CD14-positive monocyte (primary cell): Measurements from ENCODE around the gene EXD3. TPM values are rescaled to one million over a fixed set of nuclear protein-coding genes. Genes with fewer than 3 reads are reported as not detected.

Experiments
- DNase-seq, 3 donors: peaks; one replicate each; pipeline ENCODE4 v3.0.0-alpha.2; 2011 to 2022
- H2AFZ ChIP-seq: 2 replicates; pipeline ENCODE4 v1.6.0; 2012; ENCODE audit warnings: mild to moderate bottlenecking, low read depth, low read length, inconsistent platforms; ENCODE audit not compliant: insufficient read depth, poor library complexity, severe bottlenecking
- H3K27ac ChIP-seq, 2 donors: 1 replicate in 1 of 2; 2 replicates in 1 of 2; pipeline ENCODE4 v1.5.1; 2012 to 2013; ENCODE audit warnings: low read length in 2 of 2, control low read depth in 1 of 2, inconsistent platforms in 1 of 2, low read depth in 1 of 2, mild to moderate bottlenecking in 1 of 2
- H3K27me3 ChIP-seq, 2 donors: one replicate each; pipeline versions ENCODE4 v1.6.0 to v1.6.1; 2011 to 2013; ENCODE audit warnings: low read length in 2 of 2; ENCODE audit not compliant: control insufficient read depth in 2 of 2, insufficient read depth in 2 of 2
- H3K36me3 ChIP-seq, 2 donors: replicated peaks in 1 of 2; 1 replicate in 1 of 2; 2 replicates in 1 of 2; pipeline versions ENCODE4 v1.5.1 to v1.6.1; 2012 to 2013; ENCODE audit warnings: low read length in 2 of 2, control low read depth in 1 of 2, inconsistent platforms in 1 of 2, mild to moderate bottlenecking in 1 of 2; ENCODE audit not compliant: insufficient read depth in 2 of 2, control insufficient read depth in 1 of 2
- H3K4me1 ChIP-seq, 2 donors: 1 replicate in 1 of 2; 2 replicates in 1 of 2; pipeline versions ENCODE4 v1.5.1 to v1.6.1; 2012 to 2013; ENCODE audit warnings: low read length in 2 of 2, control low read depth in 1 of 2, inconsistent platforms in 1 of 2, mild to moderate bottlenecking in 1 of 2, moderate library complexity in 1 of 2; ENCODE audit not compliant: insufficient read depth in 2 of 2, control insufficient read depth in 1 of 2
- H3K4me2 ChIP-seq: replicated peaks from 2 replicates; pipeline ENCODE3; 2012; ENCODE audit warnings: low read length, moderate library complexity, mild to moderate bottlenecking; ENCODE audit not compliant: poor library complexity, severe bottlenecking; ENCODE audit errors: extremely low read depth
- H3K4me3 ChIP-seq, 3 experiments: fragments of 200-600 bp in 1 of 3; sonication (generic) in 1 of 3; replicated peaks in 1 of 3; 1 replicate in 2 of 3; 2 replicates in 1 of 3; pipeline ENCODE4 v1.5.1; 2011 to 2013; ENCODE audit warnings: low read length in 3 of 3, mild to moderate bottlenecking in 3 of 3, control low read depth in 2 of 3, low read depth in 2 of 3, inconsistent platforms in 1 of 3, moderate library complexity in 1 of 3
- H3K79me2 ChIP-seq: 2 replicates; pipeline ENCODE4 v1.6.0; 2012; ENCODE audit warnings: mild to moderate bottlenecking, control low read depth, inconsistent platforms, low read length, moderate library complexity; ENCODE audit not compliant: insufficient read depth
- H3K9ac ChIP-seq: 2 replicates; pipeline ENCODE4 v1.6.0; 2017; ENCODE audit warnings: low read length, mild to moderate bottlenecking; ENCODE audit not compliant: insufficient read depth, poor library complexity, severe bottlenecking
- H3K9me3 ChIP-seq, 2 donors: replicated peaks in 1 of 2; 1 replicate in 1 of 2; 2 replicates in 1 of 2; pipeline versions ENCODE4 v1.5.1 to v1.6.1; 2012 to 2013; ENCODE audit warnings: low read length in 2 of 2, control low read depth in 1 of 2; ENCODE audit not compliant: control insufficient read depth in 1 of 2, insufficient read depth in 1 of 2
- H4K20me1 ChIP-seq: 2 replicates; pipeline ENCODE4 v1.6.0; 2012; ENCODE audit warnings: mild to moderate bottlenecking, low read length, control low read depth, moderate library complexity; ENCODE audit not compliant: insufficient read depth
- H3K27ac Mint-ChIP-seq, 7 donors: one replicate each; pipeline ENCODE4 v1.8.0; 2020; ENCODE audit warnings: mild to moderate bottlenecking in 7 of 7, mixed read lengths in 7 of 7, moderate library complexity in 6 of 7, inconsistent platforms in 2 of 7
- H3K27me3 Mint-ChIP-seq, 3 donors: one replicate each; pipeline ENCODE4 v1.8.0; 2021 to 2022; ENCODE audit warnings: low read depth in 3 of 3, mild to moderate bottlenecking in 3 of 3, mixed read lengths in 3 of 3, moderate library complexity in 3 of 3, inconsistent platforms in 1 of 3
- H3K36me3 Mint-ChIP-seq, 2 donors: one replicate each; pipeline ENCODE4 v1.8.0; 2020; ENCODE audit warnings: mixed read lengths in 2 of 2, inconsistent platforms in 1 of 2, mild to moderate bottlenecking in 1 of 2
- H3K4me1 Mint-ChIP-seq: one replicate; pipeline ENCODE4 v1.8.0; 2020; ENCODE audit warnings: mild to moderate bottlenecking, mixed read lengths
- H3K4me3 Mint-ChIP-seq, 2 donors: one replicate each; pipeline ENCODE4 v1.8.0; 2020; ENCODE audit warnings: mild to moderate bottlenecking in 2 of 2, mixed read lengths in 2 of 2, moderate library complexity in 1 of 2
- H3K9me3 Mint-ChIP-seq, 7 donors: one replicate each; pipeline ENCODE4 v1.8.0; 2020 to 2022; ENCODE audit warnings: mixed read lengths in 7 of 7, mild to moderate bottlenecking in 6 of 7, moderate library complexity in 6 of 7, inconsistent platforms in 2 of 7
- WGBS: methylation state at CpG from one replicate; pipeline ENCODE4 v1.1.5; 2013; ENCODE audit warnings: missing lambda C conversion rate; ENCODE audit not compliant: insufficient coverage; 5-methylcytosine and 5-hydroxymethylcytosine counted together
- intact Hi-C, 2 donors: fragments of 100-400 bp; cut with micrococcal nuclease; formaldehyde crosslinking; loops; one replicate each; pipeline versions ENCODE4 v1.15.0 to v1.15.1; 2023
- polyA plus RNA-seq, 3 donors: library from polyadenylated mRNA; depleted of rRNA in 1 of 3; unstranded in 2 of 3; stranded (reverse) in 1 of 3; fragments of 300-500 nt in 2 of 3; fragments of >200 nt in 1 of 3; fragmentation: Illumina TruSeq in 2 of 3; gene quantifications; 1 replicate in 2 of 3; 2 replicates in 1 of 3; pipeline ENCODE4 v1.2.3, GENCODE V29; 2012 to 2021
- TF ChIP-seq, protein P1 (sequence below): fragments of 200-600 bp; IDR thresholded peaks from one replicate; pipeline ENCODE4 v1.8.0; 2022; ENCODE audit warnings: antibody characterized with exemption, mild to moderate bottlenecking

EXD3 gene
- polyA plus RNA-seq, 3 donors = 2.0 to 10.8 (median 3.0) TPM

DNA sequence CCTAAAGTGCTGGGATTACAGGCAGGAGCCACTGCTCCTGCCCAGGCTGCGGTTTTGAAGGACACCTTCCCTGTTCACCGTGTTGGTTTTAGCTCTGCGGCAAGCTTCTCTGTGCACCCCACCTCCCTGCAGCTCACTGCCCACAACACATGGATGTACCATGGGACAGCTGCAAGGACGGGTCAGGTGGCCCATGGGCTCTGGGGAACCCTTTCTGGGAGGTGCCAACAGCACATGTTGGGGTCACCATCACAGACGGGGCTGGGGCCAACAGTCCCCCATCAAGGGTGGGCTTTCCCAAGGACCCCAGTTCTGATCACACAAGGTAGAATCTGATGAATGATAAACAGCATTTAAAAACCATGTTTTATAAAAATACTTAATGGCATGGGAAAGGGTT, 7.5 kb downstream of the EXD3 start:
- intact Hi-C loops = no loop called here
- peaks cover 2 to 19% of the 10 kb centered on the region in 2 donors for H3K27me3 ChIP-seq
- H4K20me1 ChIP-seq = peaks cover 45% of the 10 kb centered on the region
- Mint-ChIP-seq H3K4me1 (peaks cover 21% of the 10 kb centered on the region), H3K9me3 (peaks cover 0 to under 1% (median 0%) of the 10 kb centered on the region in 7 donors), H3K27me3 (peaks cover 16 to 48% (median 19%) of the 10 kb centered on the region in 3 donors), H3K4me3 (no peak overlapping the region), H3K27ac (peak overlapping the region in 1 of 7 donors; percentile 25), H3K36me3 (peaks cover 2 to 5% of the 10 kb centered on the region in 2 donors)
- H2AFZ ChIP-seq = no peak overlapping the region
- H3K4me2 ChIP-seq = no peak overlapping the region
- H3K36me3 ChIP-seq = no peaks in the 10 kb centered on the region
- TF ChIP-seq, protein P1, sequence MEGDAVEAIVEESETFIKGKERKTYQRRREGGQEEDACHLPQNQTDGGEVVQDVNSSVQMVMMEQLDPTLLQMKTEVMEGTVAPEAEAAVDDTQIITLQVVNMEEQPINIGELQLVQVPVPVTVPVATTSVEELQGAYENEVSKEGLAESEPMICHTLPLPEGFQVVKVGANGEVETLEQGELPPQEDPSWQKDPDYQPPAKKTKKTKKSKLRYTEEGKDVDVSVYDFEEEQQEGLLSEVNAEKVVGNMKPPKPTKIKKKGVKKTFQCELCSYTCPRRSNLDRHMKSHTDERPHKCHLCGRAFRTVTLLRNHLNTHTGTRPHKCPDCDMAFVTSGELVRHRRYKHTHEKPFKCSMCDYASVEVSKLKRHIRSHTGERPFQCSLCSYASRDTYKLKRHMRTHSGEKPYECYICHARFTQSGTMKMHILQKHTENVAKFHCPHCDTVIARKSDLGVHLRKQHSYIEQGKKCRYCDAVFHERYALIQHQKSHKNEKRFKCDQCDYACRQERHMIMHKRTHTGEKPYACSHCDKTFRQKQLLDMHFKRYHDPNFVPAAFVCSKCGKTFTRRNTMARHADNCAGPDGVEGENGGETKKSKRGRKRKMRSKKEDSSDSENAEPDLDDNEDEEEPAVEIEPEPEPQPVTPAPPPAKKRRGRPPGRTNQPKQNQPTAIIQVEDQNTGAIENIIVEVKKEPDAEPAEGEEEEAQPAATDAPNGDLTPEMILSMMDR = no peak
- DNase-seq = no peak
- no peak overlapping the region for H3K4me3 ChIP-seq
- H3K79me2 ChIP-seq = peaks cover 7% of the 10 kb centered on the region
- H3K9ac ChIP-seq = no peak overlapping the region
- WGBS = 96% methylated on average over 4 of the region's 5 CpGs
- no peak overlapping the region for H3K27ac ChIP-seq
- H3K4me1 ChIP-seq = peaks cover 18 to 36% of the 10 kb centered on the region in 2 donors
- H3K9me3 ChIP-seq = no peaks in the 10 kb centered on the region

DNA sequence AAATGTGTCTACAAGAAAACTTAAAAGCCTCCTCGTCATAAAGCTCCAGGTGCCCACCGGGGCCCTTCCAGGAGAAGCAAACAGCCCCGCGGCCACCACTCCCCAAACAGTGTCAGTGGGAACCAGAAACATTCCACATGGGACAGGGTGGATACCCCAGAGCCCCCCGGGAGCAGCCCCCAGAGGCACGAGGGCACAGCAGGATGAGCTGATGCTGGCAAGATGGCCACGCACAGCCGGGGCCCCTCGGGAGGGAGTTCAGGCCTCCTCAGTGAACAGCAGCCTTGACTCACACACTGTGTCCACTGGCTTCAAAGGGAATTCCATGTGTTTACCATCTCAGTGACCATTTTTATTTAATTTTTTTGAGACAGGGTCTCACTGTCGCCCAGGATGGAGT, 10.5 kb downstream of the EXD3 start:
- H3K79me2 ChIP-seq = peaks cover 7% of the 10 kb centered on the region
- intact Hi-C loops = no loop called here
- H3K4me1 ChIP-seq = peaks cover 18 to 29% of the 10 kb centered on the region in 2 donors
- no peak overlapping the region for H2AFZ ChIP-seq
- H4K20me1 ChIP-seq = peaks cover 52% of the 10 kb centered on the region
- TF ChIP-seq, protein P1 = no peak
- H3K4me2 ChIP-seq = no peak overlapping the region
- DNase-seq = no peak
- Mint-ChIP-seq H3K4me3 (peak overlapping the region in 1 of 2 donors; percentile 48), H3K36me3 (peaks cover 5 to 7% of the 10 kb centered on the region in 2 donors), H3K27me3 (peaks cover 20 to 60% (median 30%) of the 10 kb centered on the region in 3 donors), H3K27ac (no peak overlapping the region), H3K4me1 (peaks cover 18% of the 10 kb centered on the region), H3K9me3 (peaks cover 0 to 4% (median 0%) of the 10 kb centered on the region in 7 donors)
- no peak overlapping the region for H3K27ac ChIP-seq
- H3K27me3 ChIP-seq = peaks cover 2 to 26% of the 10 kb centered on the region in 2 donors
- no peak overlapping the region for H3K9ac ChIP-seq
- no peaks in the 10 kb centered on the region for H3K9me3 ChIP-seq
- no peak overlapping the region for H3K4me3 ChIP-seq
- H3K36me3 ChIP-seq = no peaks in the 10 kb centered on the region
- WGBS = 83% methylated on average over 9 of the region's 10 CpGs
